Measurements from ENCODE around the gene ADD1. TPM values are rescaled to one million over a fixed set of nuclear protein-coding genes. Genes with fewer than 3 reads are reported as not detected.

Gene ADD1
- polyA plus RNA-seq, 4 donors, result 158 to 262 (median 177) TPM

DNA sequence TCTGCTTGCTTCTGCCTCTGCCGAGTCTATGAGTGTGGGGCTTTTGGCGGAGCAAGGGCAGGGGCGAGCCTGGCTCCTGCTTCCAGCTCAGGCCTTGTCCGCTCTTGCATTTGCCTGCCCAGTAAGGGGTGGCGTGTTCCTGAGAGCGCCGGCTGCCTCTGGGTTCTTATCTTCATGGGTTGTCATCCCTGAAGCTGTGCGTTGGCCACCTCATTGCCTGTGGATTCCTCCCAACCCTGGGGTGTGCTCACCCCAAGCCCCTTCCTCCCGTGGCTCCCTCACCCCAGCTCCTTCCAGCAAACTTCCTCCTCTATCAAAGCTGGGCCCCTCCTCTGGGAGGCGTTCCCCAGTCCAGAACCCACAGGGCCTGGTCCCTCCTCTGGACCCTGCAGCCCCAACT is 33.3 kb upstream of the ADD1 start:
- FAIRE-seq, result no peak
- Histone ChIP-seq H3K27me3 (ENCODE audit: control insufficient read depth in 3 of 3, insufficient read depth in 3 of 3, low read length in 3 of 3) (no peaks in the 10 kb centered on the region), H3K4me1 (ENCODE audit: control insufficient read depth in 3 of 3, insufficient read depth in 2 of 3, low read depth in 1 of 3, low read length in 2 of 3) (peaks cover 11 to 49% (median 19%) of the 10 kb centered on the region in 3 donors), H3K36me3 (ENCODE audit: control insufficient read depth in 3 of 3, insufficient read depth in 2 of 3, low read depth in 1 of 3, low read length in 3 of 3) (peaks cover 0 to 31% (median 0%) of the 10 kb centered on the region in 3 donors), H3K27ac (ENCODE audit: low read depth in 1 of 3, low read length in 2 of 3) (no peak overlapping the region), H3K9me3 (ENCODE audit: control insufficient read depth in 2 of 2, insufficient read depth in 1 of 2, low read depth in 1 of 2, low read length in 1 of 2) (no peaks in the 10 kb centered on the region), H3K4me3 (ENCODE audit: low read depth in 1 of 3, low read length in 3 of 3) (no peak overlapping the region)
- 85 to 92% (median 90%) methylated on average over 10 of the region's 10 CpGs for WGBS, 3 donors
- no peak for DNase-seq

DNA sequence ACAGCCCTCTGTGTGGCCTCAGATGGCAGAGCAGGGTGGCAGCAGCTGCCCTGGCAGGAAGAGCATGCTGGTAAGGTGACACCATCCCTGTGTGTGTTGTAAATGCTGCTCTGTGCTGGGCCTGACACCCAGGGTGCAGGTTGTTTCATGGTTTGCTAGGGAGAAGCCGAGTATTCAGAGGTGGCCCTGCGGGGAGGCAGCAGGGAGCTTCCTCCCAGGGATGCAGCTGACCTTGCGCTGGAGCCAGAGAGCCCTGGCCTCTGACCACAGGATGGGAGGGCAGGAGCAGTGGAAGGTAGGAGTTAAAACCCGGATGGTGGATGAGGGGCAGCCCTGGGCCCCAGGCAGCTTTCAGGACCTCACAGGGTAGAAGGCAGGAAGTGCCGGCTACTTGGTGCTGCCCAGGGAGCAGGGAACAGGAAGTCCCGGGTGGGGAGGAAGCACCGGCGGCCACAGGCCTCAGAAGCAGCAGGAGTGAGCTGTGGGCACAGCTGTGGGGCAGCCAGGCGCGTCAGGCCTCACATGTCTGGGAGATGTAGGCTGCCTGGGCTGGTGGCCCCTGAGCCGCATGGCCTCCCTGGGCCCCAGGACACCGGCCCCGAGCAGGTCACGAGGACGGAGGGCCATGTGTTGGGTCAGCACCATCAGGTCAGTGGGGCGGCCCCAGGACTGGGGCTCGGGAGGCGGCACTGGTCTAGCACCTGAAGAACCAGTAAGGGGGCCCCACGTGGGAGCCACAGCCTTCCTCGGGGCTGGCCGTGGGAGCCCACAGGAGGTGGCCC is 31.6 kb upstream of the ADD1 start:
- DNase-seq, result peak; percentile 47 to 71
- Histone ChIP-seq H3K27me3 (ENCODE audit: control insufficient read depth in 3 of 3, insufficient read depth in 3 of 3, low read length in 3 of 3) (no peaks in the 10 kb centered on the region), H3K27ac (ENCODE audit: low read depth in 1 of 3, low read length in 2 of 3) (peak overlapping the region; percentile 64 to 82 (median 78)), H3K36me3 (ENCODE audit: control insufficient read depth in 3 of 3, insufficient read depth in 2 of 3, low read depth in 1 of 3, low read length in 3 of 3) (peaks cover 0 to 23% (median 0%) of the 10 kb centered on the region in 3 donors), H3K4me3 (ENCODE audit: low read depth in 1 of 3, low read length in 3 of 3) (peak overlapping the region; percentile 16 to 53 (median 43)), H3K4me1 (ENCODE audit: control insufficient read depth in 3 of 3, insufficient read depth in 2 of 3, low read depth in 1 of 3, low read length in 2 of 3) (peaks cover 0 to 33% (median 10%) of the 10 kb centered on the region in 3 donors), H3K9me3 (ENCODE audit: control insufficient read depth in 2 of 2, insufficient read depth in 1 of 2, low read depth in 1 of 2, low read length in 1 of 2) (no peaks in the 10 kb centered on the region)
- 39 to 73% (median 46%) methylated on average over 21 of the region's 21 CpGs for WGBS, 3 donors
- no peak for FAIRE-seq

DNA sequence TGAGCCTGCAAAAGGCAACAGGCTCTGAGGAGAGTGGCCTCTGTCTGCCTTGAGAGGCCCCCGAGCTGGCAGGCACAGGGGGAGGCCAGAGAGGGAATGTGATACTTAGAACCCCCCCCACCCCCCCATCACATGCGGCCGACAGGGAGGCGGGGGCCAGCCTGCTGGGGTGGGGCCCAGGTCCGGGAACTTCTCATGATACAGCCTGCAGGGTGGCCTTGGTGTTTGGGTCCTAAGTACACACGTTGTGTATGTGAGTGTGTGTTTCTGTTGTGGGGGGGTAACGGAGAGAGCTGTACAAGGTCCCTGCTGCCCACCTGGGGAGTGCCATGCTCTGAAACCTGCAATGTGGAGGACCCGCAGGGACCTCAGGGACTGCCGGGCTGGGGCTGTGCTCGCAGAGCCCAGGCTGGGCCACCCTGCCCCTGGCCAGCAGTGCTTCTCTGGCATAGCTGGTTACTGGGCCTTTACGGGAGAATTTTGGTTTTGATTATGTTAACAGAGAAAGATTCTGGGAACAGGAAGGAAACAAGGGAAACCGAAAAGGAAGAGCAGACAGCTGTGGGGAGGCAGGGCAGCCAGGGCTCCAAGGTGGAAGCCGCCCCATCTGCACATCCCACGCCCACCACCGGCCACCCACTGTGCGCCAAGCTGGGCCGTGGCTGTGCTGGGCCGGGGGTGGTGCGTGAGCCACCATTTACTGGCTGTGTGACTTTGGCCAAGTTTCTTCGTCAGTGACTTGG is 30.9 kb upstream of the ADD1 start:
- Histone ChIP-seq H3K27ac (ENCODE audit: low read depth in 1 of 3, low read length in 2 of 3) (peak overlapping the region; percentile 64 to 82 (median 78)), H3K9me3 (ENCODE audit: control insufficient read depth in 2 of 2, insufficient read depth in 1 of 2, low read depth in 1 of 2, low read length in 1 of 2) (no peaks in the 10 kb centered on the region), H3K27me3 (ENCODE audit: control insufficient read depth in 3 of 3, insufficient read depth in 3 of 3, low read length in 3 of 3) (no peaks in the 10 kb centered on the region), H3K4me3 (ENCODE audit: low read depth in 1 of 3, low read length in 3 of 3) (peak overlapping the region; percentile 8 to 53 (median 43)), H3K36me3 (ENCODE audit: control insufficient read depth in 3 of 3, insufficient read depth in 2 of 3, low read depth in 1 of 3, low read length in 3 of 3) (peaks cover 0 to 23% (median 0%) of the 10 kb centered on the region in 3 donors), H3K4me1 (ENCODE audit: control insufficient read depth in 3 of 3, insufficient read depth in 2 of 3, low read depth in 1 of 3, low read length in 2 of 3) (peaks cover 2 to 35% (median 7%) of the 10 kb centered on the region in 3 donors)
- WGBS, 3 donors, result 29 to 41% (median 32%) methylated on average over 20 of the region's 20 CpGs
- DNase-seq (peak in 1 of 2 donors; percentile 66), FAIRE-seq (no peak)

DNA sequence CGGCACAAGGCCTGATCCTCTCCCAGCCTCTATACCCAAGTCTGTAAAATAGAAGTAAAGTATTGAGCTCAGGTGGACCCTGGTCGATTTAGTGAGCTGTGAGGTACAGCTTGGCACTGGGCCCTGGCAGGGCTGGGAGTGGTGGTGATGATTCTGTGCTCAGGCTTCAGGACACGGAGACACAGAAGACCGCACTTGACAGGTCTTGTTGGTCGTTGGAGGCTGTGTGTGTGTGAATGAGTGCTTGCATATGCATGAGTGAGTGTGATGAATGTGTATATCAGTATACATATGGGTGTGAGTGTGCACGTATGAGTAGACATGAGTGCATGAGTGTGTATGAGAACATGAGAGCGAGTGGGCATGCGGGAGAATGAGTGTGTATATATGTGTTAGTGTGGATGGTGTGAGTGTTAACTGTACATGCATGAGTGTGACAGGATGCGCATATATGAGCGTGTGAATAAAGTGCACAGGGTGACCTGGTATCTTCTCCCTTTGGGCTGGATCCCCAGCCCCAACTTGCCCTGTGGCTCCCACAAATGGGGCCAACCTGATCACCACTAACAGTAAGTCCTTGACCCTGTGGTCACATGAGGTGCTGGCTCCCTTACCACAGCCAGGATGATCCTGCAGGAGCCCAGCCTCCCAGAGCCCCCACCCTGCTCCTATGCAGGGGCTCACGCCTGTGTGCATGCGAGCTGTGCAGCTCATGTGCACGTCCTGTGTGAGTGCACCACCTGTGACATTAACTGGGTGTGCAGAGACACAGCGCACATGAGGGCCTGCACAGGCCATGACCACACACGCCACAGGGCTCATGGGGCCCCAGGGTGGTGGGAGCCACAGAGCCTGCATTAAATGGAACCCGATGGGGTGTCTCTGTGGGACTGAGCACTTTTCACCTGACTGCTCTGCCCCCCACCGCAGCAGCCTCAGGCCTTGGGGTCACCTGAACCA is 29.9 kb upstream of the ADD1 start:
- Histone ChIP-seq H3K27me3 (ENCODE audit: control insufficient read depth in 3 of 3, insufficient read depth in 3 of 3, low read length in 3 of 3) (no peaks in the 10 kb centered on the region), H3K4me1 (ENCODE audit: control insufficient read depth in 3 of 3, insufficient read depth in 2 of 3, low read depth in 1 of 3, low read length in 2 of 3) (peaks cover 2 to 36% (median 7%) of the 10 kb centered on the region in 3 donors), H3K9me3 (ENCODE audit: control insufficient read depth in 2 of 2, insufficient read depth in 1 of 2, low read depth in 1 of 2, low read length in 1 of 2) (no peaks in the 10 kb centered on the region), H3K27ac (ENCODE audit: low read depth in 1 of 3, low read length in 2 of 3) (peak overlapping the region; percentile 21 to 82 (median 64)), H3K36me3 (ENCODE audit: control insufficient read depth in 3 of 3, insufficient read depth in 2 of 3, low read depth in 1 of 3, low read length in 3 of 3) (peaks cover 0 to 21% (median 0%) of the 10 kb centered on the region in 3 donors), H3K4me3 (ENCODE audit: low read depth in 1 of 3, low read length in 3 of 3) (peak overlapping the region in 1 of 3 donors; percentile 53)
- DNase-seq (no peak), FAIRE-seq (no peak)
- 65 to 83% (median 74%) methylated on average over 17 of the region's 17 CpGs for WGBS, 3 donors

DNA sequence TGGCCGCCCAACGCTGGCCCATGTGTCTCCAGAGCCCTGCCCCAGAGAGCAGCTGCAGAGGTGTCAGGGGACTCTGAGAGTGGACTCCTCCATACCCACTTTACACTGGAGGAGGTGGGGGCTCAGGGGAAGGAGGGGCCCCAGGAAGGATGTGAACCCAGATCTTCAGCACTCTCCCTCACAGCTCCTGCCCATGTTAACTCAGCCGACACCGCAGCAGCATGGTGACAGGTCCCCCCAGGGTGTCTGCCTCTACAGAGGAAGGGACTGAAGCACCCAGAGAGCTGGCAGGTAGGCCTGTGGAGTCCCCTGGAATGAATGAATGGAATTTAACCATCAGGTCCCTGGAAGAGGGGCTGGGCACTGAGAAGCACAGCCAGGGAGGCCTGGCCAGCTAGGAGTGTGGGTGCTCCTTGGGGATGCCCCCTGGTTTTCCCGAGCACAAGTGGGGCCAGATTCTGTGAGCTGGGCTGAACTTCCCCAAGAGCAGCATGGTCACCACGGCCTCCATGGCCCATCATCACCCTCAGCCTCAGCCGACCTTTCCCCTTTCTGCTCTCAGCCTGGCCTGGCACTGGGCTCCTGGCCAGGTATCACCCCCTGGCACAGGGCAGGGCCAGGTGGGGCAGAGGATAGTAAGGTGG is 28.9 kb upstream of the ADD1 start:
- no peaks in the 10 kb centered on the region for H3K27me3 ChIP-seq (ENCODE audit: control insufficient read depth in 3 of 3, insufficient read depth in 3 of 3, low read length in 3 of 3)
- peaks cover 0 to 17% (median 0%) of the 10 kb centered on the region in 3 donors for H3K36me3 ChIP-seq (ENCODE audit: control insufficient read depth in 3 of 3, insufficient read depth in 2 of 3, low read depth in 1 of 3, low read length in 3 of 3)
- H3K9me3 ChIP-seq (ENCODE audit: control insufficient read depth in 2 of 2, insufficient read depth in 1 of 2, low read depth in 1 of 2, low read length in 1 of 2), result no peaks in the 10 kb centered on the region
- H3K4me3 ChIP-seq (ENCODE audit: low read depth in 1 of 3, low read length in 3 of 3), result no peak overlapping the region
- FAIRE-seq, result no peak
- 71 to 78% (median 74%) methylated on average over 7 of the region's 7 CpGs for WGBS, 3 donors
- H3K4me1 ChIP-seq (ENCODE audit: control insufficient read depth in 3 of 3, insufficient read depth in 2 of 3, low read depth in 1 of 3, low read length in 2 of 3), result peaks cover 2 to 40% (median 7%) of the 10 kb centered on the region in 3 donors
- no peak for DNase-seq
- H3K27ac ChIP-seq (ENCODE audit: low read depth in 1 of 3, low read length in 2 of 3), result no peak overlapping the region

DNA sequence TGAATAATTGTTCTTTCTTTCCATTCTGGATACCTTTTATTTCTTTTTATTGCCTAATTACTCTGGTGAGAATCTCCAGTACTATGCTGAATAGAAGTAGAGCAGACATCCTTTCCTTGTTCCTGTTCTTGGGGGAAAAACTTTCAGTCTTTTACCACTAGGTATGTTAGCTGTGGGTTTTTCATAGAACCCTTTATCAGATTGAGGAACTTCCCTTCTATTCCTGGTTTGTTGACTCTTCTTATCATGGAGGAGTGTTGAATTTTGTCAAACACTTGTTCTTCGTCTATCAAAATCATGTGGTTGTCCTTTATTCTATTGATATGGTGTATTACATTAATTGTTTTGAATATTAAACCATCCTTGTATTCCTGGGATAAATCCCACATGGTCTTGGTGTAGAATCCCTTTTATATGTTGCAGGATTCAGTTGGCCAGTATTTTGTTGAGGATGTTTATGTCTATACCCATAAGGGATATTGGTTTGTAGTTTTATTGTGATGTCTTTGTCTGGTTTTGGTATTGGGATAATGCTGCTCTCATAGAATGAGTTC is 27.2 kb upstream of the ADD1 start:
- 85 to 87% (median 85%) methylated on average over 1 of the region's 1 CpG for WGBS, 3 donors
- FAIRE-seq (no peak), DNase-seq (no peak)
- no peaks in the 10 kb centered on the region for H3K27me3 ChIP-seq (ENCODE audit: control insufficient read depth in 3 of 3, insufficient read depth in 3 of 3, low read length in 3 of 3)
- no peak overlapping the region for H3K27ac ChIP-seq (ENCODE audit: low read depth in 1 of 3, low read length in 2 of 3)
- no peak overlapping the region for H3K4me3 ChIP-seq (ENCODE audit: low read depth in 1 of 3, low read length in 3 of 3)
- peaks cover 0 to 33% (median 0%) of the 10 kb centered on the region in 3 donors for H3K36me3 ChIP-seq (ENCODE audit: control insufficient read depth in 3 of 3, insufficient read depth in 2 of 3, low read depth in 1 of 3, low read length in 3 of 3)
- peaks cover 2 to 32% (median 7%) of the 10 kb centered on the region in 3 donors for H3K4me1 ChIP-seq (ENCODE audit: control insufficient read depth in 3 of 3, insufficient read depth in 2 of 3, low read depth in 1 of 3, low read length in 2 of 3)
- H3K9me3 ChIP-seq (ENCODE audit: control insufficient read depth in 2 of 2, insufficient read depth in 1 of 2, low read depth in 1 of 2, low read length in 1 of 2), result no peaks in the 10 kb centered on the region

DNA sequence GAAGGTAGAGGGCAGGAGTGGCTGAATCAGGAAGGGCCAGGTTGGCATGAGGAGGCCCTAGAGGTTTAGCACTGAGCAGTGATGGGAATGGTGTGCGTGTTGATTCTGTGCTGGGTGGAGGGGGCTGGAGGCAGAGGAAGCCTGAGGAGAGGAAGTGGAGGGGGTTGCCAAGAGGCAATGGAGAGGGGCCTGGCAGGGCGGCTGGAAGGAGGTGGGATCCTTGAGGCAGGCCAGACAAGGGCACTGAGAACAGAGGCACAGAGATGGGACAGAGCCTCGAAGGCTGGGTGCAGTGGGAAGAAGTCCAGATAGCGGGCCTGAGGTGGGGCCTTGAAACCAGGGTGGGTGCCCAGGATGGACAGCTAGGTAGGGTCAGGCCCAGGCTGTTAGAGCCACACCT is 26.5 kb upstream of the ADD1 start:
- H3K4me3 ChIP-seq (ENCODE audit: low read depth in 1 of 3, low read length in 3 of 3), result no peak overlapping the region
- no peaks in the 10 kb centered on the region for H3K27me3 ChIP-seq (ENCODE audit: control insufficient read depth in 3 of 3, insufficient read depth in 3 of 3, low read length in 3 of 3)
- 78 to 87% (median 78%) methylated on average over 4 of the region's 4 CpGs for WGBS, 3 donors
- no peaks in the 10 kb centered on the region for H3K9me3 ChIP-seq (ENCODE audit: control insufficient read depth in 2 of 2, insufficient read depth in 1 of 2, low read depth in 1 of 2, low read length in 1 of 2)
- DNase-seq, result no peak
- H3K4me1 ChIP-seq (ENCODE audit: control insufficient read depth in 3 of 3, insufficient read depth in 2 of 3, low read depth in 1 of 3, low read length in 2 of 3), result peaks cover 2 to 26% (median 6%) of the 10 kb centered on the region in 3 donors
- H3K36me3 ChIP-seq (ENCODE audit: control insufficient read depth in 3 of 3, insufficient read depth in 2 of 3, low read depth in 1 of 3, low read length in 3 of 3), result peaks cover 0 to 39% (median 0%) of the 10 kb centered on the region in 3 donors
- FAIRE-seq, result no peak
- H3K27ac ChIP-seq (ENCODE audit: low read depth in 1 of 3, low read length in 2 of 3), result no peak overlapping the region
